GM18505 (cell line): ENCODE data around the gene UBE3C.
"Not testable (repeated sequence)": the region's sequence is repeated elsewhere in the genome, so short reads cannot be mapped to it uniquely, and the experiment has no call there.

Experiments
- ATAC-seq: cut with Tn5 transposase; IDR thresholded peaks from one replicate; pipeline ENCODE4 v1.9.1; 2021; ENCODE audit not compliant: unreplicated experiment
- POLR2A ChIP-seq: IDR thresholded peaks from 4 replicates; pipeline ENCODE4 v1.6.1; 2011; ENCODE audit warnings: borderline replicate concordance; ENCODE audit not compliant: insufficient read depth, insufficient read length; ENCODE audit errors: extremely low read depth

The UBE3C gene

GRCh38 chr7:157140511-157140905, 1.8 kb downstream of the UBE3C start:
- TF ChIP-seq POLR2A: no peak
- ATAC-seq: no peak

GRCh38 chr7:157141525-157142060, 2.9 kb downstream of the UBE3C start:
- no peak for ATAC-seq
- no peak for TF ChIP-seq POLR2A

- no peak for ATAC-seq
- TF ChIP-seq POLR2A: no peak
These were observed 5.1 kb downstream of the UBE3C start for GRCh38 chr7:157143788-157144187.

GRCh38 chr7:157149317-157149716, 10.6 kb downstream of the UBE3C start:
- no peak for ATAC-seq
- TF ChIP-seq POLR2A: no peak

- ATAC-seq: no peak
- no peak for TF ChIP-seq POLR2A
These were observed 12.2 kb downstream of the UBE3C start for GRCh38 chr7:157150882-157151281.

GRCh38 chr7:157151626-157152339, 13.1 kb downstream of the UBE3C start:
- no peak for TF ChIP-seq POLR2A
- no peak for ATAC-seq

- no peak for TF ChIP-seq POLR2A
- ATAC-seq: no peak
These were observed 13.7 kb downstream of the UBE3C start for GRCh38 chr7:157152391-157152937.

GRCh38 chr7:157153260-157153659, 14.5 kb downstream of the UBE3C start:
- ATAC-seq: no peak
- TF ChIP-seq POLR2A: no peak

GRCh38 chr7:157155959-157156358, 17.2 kb downstream of the UBE3C start:
- TF ChIP-seq POLR2A: no peak
- ATAC-seq: no peak

GRCh38 chr7:157158400-157158799, 19.7 kb downstream of the UBE3C start:
- no peak for TF ChIP-seq POLR2A
- ATAC-seq: no peak

GRCh38 chr7:157159537-157159936, 20.8 kb downstream of the UBE3C start:
- not testable (repeated sequence) for ATAC-seq

- TF ChIP-seq POLR2A: no peak
- no peak for ATAC-seq
These were observed 21.7 kb downstream of the UBE3C start for GRCh38 chr7:157160433-157160832.

- TF ChIP-seq POLR2A: no peak
- ATAC-seq: no peak
These were observed 27.3 kb downstream of the UBE3C start for GRCh38 chr7:157165987-157166386.

- ATAC-seq: no peak
- no peak for TF ChIP-seq POLR2A
These were observed 29.8 kb downstream of the UBE3C start for GRCh38 chr7:157168571-157168970.
